Measurements from ENCODE around the gene HOXA4. TPM values are rescaled to one million over a fixed set of nuclear protein-coding genes. Genes with fewer than 3 reads are reported as not detected.
A peak's percentile ranks its signal among the peaks of the same experiment; 100 is the strongest.

HOXA4 gene
- total RNA-seq, 1 donor from 2014 or later, result 0.15 TPM

- peak; percentile 83 for ATAC-seq
- intact Hi-C loops (cut with micrococcal nuclease), result no loop called here
- DNase-seq, result peak; percentile 79
These were observed 20.2 kb upstream of the HOXA4 start for GRCh38 chr7:27150568-27151340.

DNA sequence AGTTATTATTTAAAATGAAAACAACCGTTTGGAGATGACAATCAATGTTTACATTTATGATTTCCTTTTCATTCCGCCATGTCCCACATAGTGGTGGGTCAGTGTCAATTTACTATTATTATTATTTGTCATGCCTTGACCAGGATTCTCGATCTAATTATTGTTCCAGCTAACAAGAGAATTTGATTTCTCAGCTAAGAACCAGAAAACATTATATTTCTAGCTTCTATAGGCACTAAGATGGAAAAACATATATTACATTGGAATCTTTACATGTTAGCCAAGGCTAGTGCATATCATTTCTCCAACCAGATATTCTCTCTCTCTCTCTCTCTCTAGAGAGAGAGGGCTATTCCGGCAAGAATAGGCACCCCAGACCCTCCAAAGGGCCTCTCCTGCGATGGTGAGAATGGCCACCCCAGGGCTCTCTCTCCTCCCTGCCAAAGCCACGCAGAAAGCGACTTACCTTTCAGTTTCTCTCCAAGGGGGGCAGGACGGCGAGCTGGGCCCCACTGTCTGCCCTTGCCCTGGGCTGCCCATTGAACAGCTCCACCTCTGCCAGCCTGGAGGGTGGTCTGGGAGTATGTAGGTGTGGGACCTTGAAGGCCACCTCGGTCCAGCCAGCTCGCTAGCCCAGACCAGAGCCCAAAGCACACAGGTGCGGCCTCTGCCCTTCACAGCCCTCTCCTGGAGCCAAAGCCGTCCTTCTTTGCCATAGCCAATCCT is 19.4 kb upstream of the HOXA4 start:
- no peak for DNase-seq

GRCh38 chr7:27148756-27149641 is 18.4 kb upstream of the HOXA4 start:
- no peak for DNase-seq

More for the DNA sequence above, 19.4 kb upstream of the HOXA4 start:
- intact Hi-C loops (cut with micrococcal nuclease), result no loop called here
- no peak for ATAC-seq

DNA sequence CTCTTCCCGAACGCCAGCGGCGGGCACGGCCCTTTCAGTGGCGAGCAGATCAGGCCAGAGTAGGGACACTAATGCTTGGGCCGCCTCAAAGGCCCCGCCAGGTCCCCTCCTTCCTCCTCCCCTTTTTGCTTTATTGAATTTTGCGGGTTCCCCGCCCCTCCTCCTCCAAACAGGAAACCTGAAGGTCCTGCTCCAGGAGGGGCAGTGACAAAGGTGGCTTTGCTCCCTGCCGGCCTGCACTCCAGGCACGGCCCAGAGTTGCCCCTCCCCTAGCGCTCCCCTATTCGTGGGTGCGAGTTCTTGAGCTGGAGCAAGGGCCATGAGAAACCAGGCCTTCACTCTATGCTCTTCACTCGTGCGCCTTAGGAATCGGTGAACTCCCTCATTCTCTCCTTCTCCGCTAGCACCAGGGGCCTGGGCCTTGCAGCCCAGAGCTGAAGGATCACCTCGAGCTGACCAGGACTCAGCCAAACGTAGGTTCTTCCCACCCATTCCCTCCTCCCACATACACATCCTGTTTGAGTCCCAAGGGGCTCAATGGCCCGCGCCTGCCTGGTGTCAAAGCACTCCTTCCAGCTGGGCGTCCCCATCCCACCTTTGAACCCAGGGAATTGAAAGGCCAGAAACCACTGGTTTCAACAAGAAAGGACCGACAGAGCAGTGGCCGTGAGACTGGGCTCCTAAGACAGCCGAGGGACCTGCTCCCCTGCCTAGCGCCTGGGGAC is 17.6 kb upstream of the HOXA4 start:
- ATAC-seq, result no peak
- no peak for DNase-seq
- intact Hi-C loops (cut with micrococcal nuclease), result no loop called here

More at GRCh38 chr7:27148756-27149641, 18.4 kb upstream of the HOXA4 start:
- ATAC-seq, result no peak
- intact Hi-C loops (cut with micrococcal nuclease), result no loop called here

DNA sequence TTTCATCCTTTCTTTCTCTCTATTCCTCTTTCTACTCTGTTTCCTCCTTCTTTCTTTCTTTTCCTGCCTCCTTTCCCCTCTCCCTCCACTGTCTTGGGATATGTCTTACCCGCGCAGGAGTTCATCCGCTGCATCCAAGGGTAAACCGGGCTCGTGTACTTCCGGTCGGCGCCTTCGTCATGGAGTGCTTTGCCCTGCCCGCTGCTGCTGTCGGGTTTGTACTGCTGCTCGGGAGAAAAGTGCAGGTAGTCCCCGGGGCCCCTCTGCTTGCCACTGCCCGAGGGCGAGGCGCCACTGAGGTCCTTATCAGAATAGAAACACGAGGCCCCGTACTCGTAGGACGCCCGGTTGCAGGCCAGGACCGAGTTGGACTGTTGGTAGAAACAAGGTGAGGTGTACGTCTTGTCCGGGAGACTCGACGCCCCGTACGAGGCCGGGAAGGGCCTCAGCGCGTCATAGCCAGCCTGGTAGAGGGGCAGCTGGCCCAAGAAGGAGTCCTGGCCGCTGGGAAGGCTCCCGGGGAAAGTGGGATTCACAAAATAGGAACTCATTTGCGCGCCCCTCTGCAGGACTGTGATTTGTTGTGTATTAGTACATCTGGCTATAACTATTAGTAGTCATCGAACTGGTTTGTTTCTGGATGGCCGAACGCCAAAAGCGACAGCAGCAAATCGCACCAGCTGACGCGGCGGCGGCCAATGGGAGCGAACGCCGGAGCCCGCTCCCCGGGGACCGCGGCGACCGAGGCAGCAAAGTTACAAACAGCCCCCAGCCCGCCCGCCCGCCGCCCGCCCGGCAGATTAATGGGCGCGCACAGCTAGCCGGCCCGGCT is 16.9 kb upstream of the HOXA4 start, which contains the start of gene HOXA6:
Gene HOXA6, minus strand, starts transcription at position 576 of the 832 bp plus-strand sequence. Its CDS starts 25 bp downstream, at position 551.
- DNase-seq, result no peak
- intact Hi-C loops (cut with micrococcal nuclease), result no loop called here
- no peak for ATAC-seq

GRCh38 chr7:27146491-27147198 is 16.1 kb upstream of the HOXA4 start:
- intact Hi-C loops (cut with micrococcal nuclease), result no loop called here
- DNase-seq (no peak), ATAC-seq (no peak)

GRCh38 chr7:27145914-27146412 is 15.4 kb upstream of the HOXA4 start:
- DNase-seq, result no peak
- intact Hi-C loops (cut with micrococcal nuclease), result no loop called here
- no peak for ATAC-seq

DNA sequence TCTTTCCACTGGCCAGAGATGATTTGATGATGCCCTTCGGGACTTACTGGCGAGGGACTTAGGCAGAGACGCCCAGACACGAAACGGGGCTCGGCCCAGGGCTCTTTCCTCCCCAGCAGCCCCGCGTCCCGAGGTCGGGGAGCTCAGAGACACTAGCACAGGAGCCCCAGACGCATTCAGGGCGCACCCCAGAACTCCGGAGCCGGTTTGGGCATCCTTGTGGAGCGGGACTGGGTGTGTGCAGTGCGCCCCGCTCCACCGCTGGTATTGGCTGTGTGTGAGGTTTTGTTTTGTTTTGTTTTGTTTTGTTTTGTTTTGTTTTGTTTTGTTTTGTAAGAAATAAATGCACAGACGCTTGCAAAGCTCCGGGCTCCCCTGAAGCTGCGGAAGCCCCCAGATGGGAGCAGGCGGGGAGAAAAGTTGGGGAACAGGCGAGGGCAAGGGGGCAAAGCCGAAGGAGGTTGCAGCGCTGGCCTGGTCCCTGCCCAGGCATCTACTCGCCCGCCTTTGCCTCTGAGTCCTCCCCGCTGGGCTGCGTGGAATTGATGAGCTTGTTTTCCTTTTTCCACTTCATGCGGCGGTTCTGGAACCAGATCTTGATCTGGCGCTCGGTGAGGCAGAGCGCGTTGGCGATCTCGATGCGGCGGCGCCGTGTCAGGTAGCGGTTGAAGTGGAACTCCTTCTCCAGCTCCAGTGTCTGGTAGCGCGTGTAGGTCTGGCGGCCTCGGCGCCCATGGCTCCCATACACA is 14.8 kb upstream of the HOXA4 start:
- DNase-seq (no peak), ATAC-seq (no peak)
- intact Hi-C loops (cut with micrococcal nuclease), result no loop called here

DNA sequence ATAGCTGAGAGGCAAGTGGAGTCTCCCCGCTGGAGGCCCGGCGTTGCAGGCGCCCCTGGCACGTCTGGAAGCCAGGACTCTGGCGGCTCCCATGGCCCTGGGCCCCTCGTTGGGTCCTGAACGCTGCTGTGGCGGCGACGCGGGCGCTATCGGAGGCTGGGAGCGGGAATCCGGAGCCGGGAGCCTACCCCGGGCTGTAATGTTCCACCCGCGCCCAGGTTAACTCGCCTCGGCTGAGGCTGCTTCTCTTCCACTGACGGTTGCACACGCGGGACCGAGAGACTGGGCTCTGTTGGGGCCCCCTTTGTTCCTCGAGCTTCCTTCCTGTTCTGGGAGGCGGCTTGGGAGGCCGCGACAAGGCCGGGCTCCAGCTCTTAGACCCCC is 14.2 kb upstream of the HOXA4 start:
- ATAC-seq (no peak), DNase-seq (no peak)
- intact Hi-C loops (cut with micrococcal nuclease), result no loop called here

- no peak for DNase-seq
- intact Hi-C loops (cut with micrococcal nuclease), result no loop called here
These were observed 13.6 kb upstream of the HOXA4 start for GRCh38 chr7:27143950-27144780.

GRCh38 chr7:27143023-27143949 is 12.7 kb upstream of the HOXA4 start, which contains the start of gene HOXA5:
Gene HOXA5, minus strand, starts transcription at chr7:27143681. Its CDS starts 74 bp downstream, at chr7:27143607.
- DNase-seq (no peak), ATAC-seq (no peak)
- intact Hi-C loops (cut with micrococcal nuclease), result no loop called here

More at GRCh38 chr7:27143950-27144780, 13.6 kb upstream of the HOXA4 start:
- ATAC-seq, result no peak

DNA sequence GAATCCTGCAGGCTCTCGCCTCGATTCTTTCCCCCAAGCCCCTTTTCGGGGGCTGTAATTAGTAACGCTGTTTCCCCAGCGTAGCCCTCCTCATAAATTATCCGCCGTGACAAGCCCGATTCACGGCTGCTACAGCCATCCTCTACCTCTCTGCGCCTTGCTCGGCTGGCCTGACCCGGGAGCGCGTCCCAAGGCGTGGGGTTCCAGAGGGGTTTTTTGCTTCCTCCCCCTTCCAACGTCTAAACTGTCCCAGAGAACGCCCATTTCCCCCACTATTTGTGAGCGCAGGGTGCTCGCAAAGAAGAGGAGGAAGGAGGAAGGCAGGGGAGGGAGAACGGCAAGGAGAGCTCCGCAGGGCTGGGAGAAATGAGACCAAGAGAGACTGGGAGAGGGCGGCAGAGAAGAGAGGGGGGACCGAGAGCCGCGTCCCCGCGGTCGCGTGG is 12.0 kb upstream of the HOXA4 start:
- intact Hi-C loops (cut with micrococcal nuclease), result no loop called here
- DNase-seq, result no peak
- no peak for ATAC-seq

- DNase-seq, result no peak
- no peak for ATAC-seq
- intact Hi-C loops (cut with micrococcal nuclease), result no loop called here
These were observed 11.5 kb upstream of the HOXA4 start for GRCh38 chr7:27141923-27142579.
